Measurements from ENCODE around the gene AKAP13. TPM values are rescaled to one million over a fixed set of nuclear protein-coding genes. Genes with fewer than 3 reads are reported as not detected.

The AKAP13 gene
- total RNA-seq, 1 donor from 2014 or later: 238 TPM

DNA sequence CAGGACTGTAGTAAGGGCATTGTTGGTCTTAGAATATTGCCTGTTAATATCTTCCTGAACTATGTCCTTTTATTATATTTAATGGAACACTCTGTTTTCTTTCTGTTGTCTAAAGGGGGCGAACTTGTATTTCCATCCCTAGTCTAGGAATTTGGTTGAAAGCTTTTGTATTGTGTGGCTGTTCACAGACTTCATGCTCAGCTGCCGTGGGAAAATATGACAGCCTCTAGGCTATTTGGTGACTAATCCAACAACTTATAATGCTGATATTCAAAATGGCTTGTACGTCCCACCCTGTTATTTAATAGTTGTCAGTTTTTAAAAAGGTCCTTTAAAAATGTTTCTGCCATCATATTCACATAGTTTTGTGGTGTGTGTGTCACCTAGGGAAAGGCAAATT is 211.7 kb downstream of the AKAP13 start:
- peak; percentile 78 for ATAC-seq
- no peak for DNase-seq (ENCODE audit: low spot score)
- intact Hi-C loops (cut with DNase I): no loop called here

GRCh38 chr15:85593809-85594445 is 213.5 kb downstream of the AKAP13 start:
- DNase-seq (ENCODE audit: low spot score): no peak
- intact Hi-C loops (cut with DNase I): no loop called here
- ATAC-seq: no peak

- no peak for DNase-seq (ENCODE audit: low spot score)
- no peak for ATAC-seq
- intact Hi-C loops (cut with DNase I): no loop called here
Observed at GRCh38 chr15:85595804-85596536, 215.6 kb downstream of the AKAP13 start.

GRCh38 chr15:85597155-85597815 is 216.9 kb downstream of the AKAP13 start:
- intact Hi-C loops (cut with DNase I): no loop called here
- ATAC-seq: no peak
- DNase-seq (ENCODE audit: low spot score): no peak

DNA sequence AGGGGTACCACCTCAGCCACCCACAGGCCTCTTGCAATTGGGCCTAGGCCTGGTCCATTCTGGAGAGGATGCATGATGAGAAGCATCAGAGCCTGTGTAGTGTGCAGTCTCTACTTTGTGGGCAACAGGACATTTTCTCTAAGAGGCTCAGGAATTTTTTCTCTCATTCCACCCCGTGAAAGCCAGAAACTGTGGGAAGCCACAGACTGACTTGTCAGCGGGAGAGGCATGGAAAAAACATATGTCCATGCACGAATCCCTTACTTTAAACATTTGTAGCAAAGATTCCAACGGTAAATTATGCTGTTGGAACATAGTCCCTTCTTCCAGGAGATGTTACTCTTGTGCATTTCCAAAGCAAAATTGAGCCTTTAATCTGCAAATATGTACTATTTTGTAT is 217.8 kb downstream of the AKAP13 start:
- ATAC-seq: no peak
- DNase-seq (ENCODE audit: low spot score): no peak
- intact Hi-C loops (cut with DNase I): no loop called here

- intact Hi-C loops (cut with DNase I): no loop called here
- no peak for DNase-seq (ENCODE audit: low spot score)
- ATAC-seq: no peak
Observed at GRCh38 chr15:85598718-85599398, 218.5 kb downstream of the AKAP13 start.

- DNase-seq (ENCODE audit: low spot score) (no peak), ATAC-seq (no peak)
- intact Hi-C loops (cut with DNase I): no loop called here
Observed at GRCh38 chr15:85600001-85600400, 219.6 kb downstream of the AKAP13 start.

DNA sequence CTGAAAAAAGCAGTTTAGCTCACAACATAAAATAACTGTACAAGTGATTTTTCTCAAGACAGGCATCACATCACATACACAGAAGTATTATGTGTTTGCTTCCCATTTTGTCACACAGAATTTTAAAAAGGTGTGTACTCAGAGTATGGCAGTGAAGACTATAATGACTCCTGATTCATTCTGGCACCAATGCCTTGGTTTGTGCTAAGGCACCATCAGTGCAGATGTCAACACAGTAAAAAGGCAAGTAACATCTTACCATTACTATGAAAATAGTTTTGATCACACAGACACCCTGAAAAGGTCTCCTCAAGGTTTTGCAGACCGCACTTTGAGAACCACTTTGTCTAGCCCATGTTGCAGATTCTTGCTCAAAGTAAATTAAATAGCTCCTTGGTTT is 222.8 kb downstream of the AKAP13 start:
- intact Hi-C loops (cut with DNase I): no loop called here
- DNase-seq (ENCODE audit: low spot score) (no peak), ATAC-seq (no peak)

DNA sequence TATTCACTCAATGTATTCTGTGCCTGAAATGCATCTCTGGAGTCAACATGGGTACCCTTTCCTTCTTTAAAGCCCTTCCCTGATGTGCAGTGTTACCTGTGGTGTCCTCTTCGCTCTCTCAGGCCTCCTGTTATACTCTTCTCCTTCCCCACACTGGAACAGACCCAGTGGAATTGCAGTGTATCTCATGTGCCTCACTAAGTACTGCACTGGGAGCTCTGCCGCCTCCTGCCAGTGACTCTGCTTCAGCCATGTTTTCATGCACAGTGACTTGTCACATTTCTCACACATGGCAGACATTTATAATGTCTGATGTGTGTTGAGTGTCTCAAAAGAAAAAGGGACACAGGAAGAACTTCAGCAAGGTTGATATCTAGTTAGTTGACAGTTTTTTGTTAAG is 223.3 kb downstream of the AKAP13 start:
- intact Hi-C loops (cut with DNase I): no loop called here
- DNase-seq (ENCODE audit: low spot score) (no peak), ATAC-seq (no peak)

DNA sequence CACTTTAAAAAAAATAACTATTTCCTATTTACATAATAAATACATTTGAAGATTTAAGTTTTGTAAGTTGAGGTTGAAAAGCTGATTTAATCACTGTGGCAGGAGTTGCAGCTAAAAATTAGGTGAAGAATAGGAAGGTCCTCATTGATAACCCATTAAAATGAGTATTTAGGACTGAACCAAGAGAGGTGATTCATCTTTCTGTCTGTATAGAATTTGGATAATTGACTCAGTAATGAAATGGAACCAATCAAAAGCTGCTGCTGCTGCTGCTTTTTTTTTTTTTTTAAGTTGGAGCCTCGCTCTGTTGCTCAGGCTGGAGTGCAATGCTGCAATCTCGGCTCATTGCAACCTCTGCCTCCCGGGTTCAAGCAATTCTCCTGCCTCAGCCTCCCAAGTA is 223.8 kb downstream of the AKAP13 start:
- intact Hi-C loops (cut with DNase I): no loop called here
- DNase-seq (ENCODE audit: low spot score) (no peak), ATAC-seq (no peak)

GRCh38 chr15:85606738-85607137 is 226.3 kb downstream of the AKAP13 start:
- intact Hi-C loops (cut with DNase I): no loop called here
- no peak for DNase-seq (ENCODE audit: low spot score)
- no peak for ATAC-seq

DNA sequence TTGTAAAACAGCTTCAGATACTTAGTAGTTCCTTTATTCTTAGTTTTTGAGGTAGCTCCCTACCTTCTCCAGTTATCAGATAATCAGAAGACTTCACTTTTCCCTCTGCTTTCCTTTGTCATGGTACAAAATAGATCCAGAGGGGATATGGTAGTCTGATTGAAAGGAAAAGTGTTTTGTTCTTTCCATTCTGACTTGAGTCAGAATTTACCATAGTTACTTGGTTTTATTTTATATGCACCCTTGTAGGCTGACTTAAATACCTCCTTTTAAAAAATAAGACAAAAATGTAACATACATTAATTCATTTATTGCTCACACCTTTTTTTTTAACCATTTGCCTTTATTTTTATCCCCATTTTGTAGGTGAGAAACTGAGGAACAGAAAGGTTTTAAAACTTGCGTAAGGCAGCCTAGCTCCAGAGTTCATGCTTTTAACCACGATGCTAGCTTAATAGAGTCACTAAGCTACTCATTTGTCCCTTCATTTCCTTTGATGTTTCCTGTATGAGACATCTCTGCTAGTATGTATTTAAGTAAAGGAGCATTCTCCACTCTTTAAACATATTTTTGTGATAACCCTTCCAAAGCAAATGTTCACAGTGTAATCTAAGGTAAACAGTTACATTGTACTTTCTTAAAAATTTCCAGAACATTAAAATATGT is 226.9 kb downstream of the AKAP13 start:
- DNase-seq (ENCODE audit: low spot score): no peak
- no peak for ATAC-seq
- intact Hi-C loops (cut with DNase I): no loop called here

DNA sequence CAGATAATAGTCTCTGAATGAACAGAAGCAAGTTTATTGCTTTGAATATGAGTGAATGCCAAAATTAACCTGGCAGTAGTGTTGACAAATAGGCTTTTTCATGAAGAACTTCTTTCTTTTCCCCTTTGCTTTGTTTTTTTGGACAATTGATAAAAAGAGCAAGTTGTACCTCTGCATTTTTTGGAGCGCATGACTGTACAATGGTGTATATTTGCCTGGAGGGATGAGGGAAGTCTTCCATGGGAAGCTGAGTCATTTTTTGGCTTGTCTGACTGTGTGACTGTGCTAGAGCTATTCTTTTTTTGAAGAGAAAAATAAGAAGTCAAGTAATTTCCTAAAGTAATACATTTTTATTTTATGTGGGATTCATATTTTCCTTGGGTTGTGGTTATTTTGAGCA is 227.4 kb downstream of the AKAP13 start:
- DNase-seq (ENCODE audit: low spot score): no peak
- ATAC-seq: peak; percentile 87
- intact Hi-C loops (cut with DNase I): no loop called here

DNA sequence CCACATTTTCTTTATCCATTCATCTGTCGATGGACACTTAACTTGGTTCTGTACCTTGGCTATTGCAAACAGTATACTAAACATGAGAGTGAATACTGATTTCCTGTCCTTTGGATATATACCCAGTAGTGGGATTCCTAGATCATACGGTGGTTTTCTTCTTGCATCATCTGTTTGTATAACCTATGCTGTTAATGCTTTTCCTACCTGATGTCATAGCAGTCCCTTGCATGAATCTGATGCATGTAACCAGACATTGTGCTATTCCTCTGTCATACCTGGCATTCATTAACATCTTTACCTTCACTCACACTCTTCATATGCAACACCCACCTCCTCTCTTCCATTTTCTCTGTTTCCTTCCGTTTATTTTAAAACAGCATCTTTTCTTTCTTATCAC is 229.1 kb downstream of the AKAP13 start:
- ATAC-seq (no peak), DNase-seq (ENCODE audit: low spot score) (no peak)
- intact Hi-C loops (cut with DNase I): no loop called here

DNA sequence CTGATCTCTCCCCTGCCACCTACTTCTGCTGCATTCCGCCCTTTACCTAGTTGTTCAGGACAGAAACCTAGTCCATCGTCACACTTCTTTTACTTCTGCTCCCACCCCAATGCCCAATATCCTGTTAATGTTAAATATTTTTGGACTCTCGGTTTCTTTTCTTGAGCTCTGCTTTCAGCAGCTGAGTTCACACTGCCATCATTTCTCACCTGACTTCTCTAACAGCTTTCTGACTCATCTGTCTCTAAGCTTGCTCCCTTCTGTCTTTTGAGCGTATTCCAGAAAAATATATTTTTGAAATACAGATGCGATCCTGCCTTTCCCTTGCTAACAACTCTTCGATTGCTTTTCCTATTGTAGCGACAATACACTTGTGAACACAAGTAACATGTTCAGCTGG is 231.0 kb downstream of the AKAP13 start:
- no peak for ATAC-seq
- no peak for DNase-seq (ENCODE audit: low spot score)
- intact Hi-C loops (cut with DNase I): no loop called here

DNA sequence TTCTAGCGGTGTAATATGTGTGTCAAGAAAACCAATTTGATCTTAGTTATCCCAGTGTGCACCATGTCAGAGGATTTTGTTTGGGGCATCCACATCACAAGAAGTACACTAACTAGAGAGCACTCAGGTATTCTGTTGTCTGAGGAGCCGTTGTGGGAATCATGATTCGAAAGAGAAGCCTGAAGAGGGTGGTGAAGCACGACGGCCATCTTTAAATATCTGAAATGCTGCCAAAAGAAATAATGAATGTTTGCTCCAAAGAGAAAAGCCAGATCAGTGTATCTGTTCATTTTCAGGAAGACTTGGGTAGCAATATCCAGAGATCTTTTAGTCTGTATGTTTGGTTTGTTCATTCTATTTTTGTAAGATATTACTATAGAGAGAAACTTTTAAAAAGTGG is 233.7 kb downstream of the AKAP13 start:
- no peak for DNase-seq (ENCODE audit: low spot score)
- ATAC-seq: no peak
- intact Hi-C loops (cut with DNase I): no loop called here

GRCh38 chr15:85615930-85616329 is 235.5 kb downstream of the AKAP13 start:
- intact Hi-C loops (cut with DNase I): no loop called here
- DNase-seq (ENCODE audit: low spot score) (no peak), ATAC-seq (peak; percentile 19)

DNA sequence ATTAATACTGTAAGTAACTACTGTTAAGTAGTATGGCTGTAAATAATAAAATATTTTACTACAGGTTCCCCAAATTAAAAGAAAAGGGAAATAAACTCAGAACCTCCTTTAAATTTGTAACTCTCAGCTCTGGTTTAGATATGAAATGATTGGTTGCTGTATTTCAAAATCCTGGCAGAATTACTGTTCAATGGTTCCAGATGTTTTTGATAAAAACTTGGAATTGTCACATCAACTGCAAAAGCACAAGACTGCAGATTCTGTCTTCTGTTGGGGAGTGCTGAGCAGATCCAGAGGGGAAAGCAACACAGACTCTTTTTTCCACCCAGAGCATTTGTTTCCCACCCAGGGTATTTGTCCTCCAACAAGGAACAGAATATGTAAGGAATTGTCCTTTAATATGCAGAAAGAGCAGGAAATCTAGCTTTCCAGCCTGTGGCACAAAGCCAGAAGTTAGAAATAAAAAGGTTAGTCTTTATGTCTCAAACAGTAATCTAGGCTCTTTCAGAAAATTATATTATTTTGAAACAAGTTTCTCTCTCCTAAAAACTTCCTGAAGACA is 236.2 kb downstream of the AKAP13 start:
- intact Hi-C loops (cut with DNase I): no loop called here

DNA sequence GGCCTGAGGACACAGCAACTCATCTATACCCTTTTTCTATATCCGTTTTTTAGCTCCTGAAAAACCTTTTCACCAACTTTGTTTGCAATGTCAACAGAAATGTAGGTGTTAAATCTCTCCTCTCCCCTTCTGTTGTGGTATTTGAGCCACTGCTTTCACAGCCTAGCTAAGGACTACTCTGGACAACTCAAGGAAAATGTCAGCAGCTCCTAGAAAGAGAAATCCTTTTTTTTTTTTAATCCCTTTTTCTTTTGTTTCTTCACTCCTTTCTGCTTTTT is 237.8 kb downstream of the AKAP13 start:
- ATAC-seq (no peak), DNase-seq (ENCODE audit: low spot score) (no peak)
- intact Hi-C loops (cut with DNase I): no loop called here

More for the DNA sequence above, 236.2 kb downstream of the AKAP13 start:
- ATAC-seq (peak; percentile 49), DNase-seq (ENCODE audit: low spot score) (no peak)
